ENCODE measurements around the gene PRPF6. TPM values are rescaled to one million over a fixed set of nuclear protein-coding genes. Genes with fewer than 3 reads are reported as not detected.

PRPF6 gene
- total RNA-seq, 1 experiment from 2014 or later, result 102 TPM

DNA sequence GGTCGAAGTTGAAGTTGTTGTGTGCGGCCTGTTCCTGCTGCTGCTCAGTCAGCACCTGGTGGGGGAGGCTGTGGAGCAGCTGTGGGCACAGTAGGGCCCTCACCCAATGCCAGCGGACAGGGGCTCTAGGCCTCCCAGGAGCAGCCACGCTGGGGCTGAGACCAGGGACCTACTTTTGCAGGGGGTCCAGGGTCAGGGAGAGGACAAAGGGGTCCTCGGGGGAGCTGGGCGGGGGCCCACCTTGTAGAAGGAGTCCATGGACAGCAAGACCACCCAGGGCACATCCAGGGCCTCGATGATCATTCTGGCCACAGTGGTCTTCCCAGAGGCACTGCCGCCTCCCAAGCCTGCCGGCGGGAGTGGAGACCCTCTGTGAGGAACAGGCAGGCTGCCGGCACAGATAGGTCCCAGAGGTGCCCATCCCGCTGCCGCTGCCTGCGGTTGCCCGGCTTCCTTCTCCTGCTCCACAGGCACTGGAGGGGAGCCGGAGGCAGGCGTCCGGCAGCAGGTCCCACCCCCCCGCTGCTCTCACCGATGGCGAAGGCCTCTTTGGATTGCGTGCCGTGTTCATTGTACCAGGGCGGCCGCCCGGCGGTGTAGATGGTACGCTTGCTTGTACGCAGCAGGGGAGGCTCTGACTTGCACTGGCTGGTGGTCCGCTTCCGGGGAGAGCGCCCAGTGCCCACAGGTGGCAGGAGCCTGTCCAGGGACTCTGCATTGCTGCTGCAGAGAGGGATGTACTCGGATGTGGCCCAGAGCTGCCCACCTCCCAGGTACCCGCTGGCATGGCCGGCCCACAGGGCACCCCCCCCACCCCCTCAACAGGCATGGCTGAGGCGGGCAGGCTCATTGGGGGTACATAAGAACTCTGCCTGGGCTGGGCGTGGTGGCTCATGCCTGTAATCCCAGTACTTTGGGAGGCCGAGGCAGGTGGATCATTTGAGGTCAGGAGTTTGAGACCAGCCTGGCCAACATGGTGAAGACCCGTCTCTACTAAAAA, 34.7 kb upstream of the PRPF6 start:
- DNase-seq (ENCODE audit: low spot score), result no peak

DNA sequence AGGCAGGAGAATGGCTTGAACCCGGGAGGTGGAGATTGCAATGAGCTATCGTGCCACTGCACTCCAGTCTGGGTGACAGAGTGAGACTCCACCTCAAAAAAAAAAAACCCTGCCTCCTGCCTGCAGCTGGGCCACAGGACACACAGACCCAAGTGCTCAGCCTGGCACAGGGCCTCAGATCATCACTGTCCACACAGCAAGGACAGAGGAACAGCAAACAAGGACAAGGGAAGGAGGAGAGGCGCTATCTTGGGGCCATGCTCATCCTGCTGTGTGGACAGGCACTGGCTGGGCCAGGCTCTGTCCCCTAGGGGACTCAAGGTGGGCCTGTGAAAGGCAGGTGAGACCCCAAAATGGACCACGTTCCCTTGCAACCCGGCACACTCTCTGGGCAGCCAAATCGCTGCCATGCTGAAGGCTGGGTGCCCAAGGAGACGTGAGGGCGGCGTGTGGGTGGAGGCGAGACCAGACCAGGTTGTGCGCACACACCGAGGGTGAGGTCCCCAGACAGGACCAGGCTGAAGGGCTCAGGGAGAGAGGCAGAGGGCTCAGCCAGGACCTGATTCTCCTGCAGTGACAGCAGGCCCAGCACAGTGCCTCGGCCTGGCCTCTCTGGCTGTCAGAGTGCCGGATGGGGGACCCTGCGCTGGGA, 33.8 kb upstream of the PRPF6 start:
- DNase-seq (ENCODE audit: low spot score), result no peak

DNA sequence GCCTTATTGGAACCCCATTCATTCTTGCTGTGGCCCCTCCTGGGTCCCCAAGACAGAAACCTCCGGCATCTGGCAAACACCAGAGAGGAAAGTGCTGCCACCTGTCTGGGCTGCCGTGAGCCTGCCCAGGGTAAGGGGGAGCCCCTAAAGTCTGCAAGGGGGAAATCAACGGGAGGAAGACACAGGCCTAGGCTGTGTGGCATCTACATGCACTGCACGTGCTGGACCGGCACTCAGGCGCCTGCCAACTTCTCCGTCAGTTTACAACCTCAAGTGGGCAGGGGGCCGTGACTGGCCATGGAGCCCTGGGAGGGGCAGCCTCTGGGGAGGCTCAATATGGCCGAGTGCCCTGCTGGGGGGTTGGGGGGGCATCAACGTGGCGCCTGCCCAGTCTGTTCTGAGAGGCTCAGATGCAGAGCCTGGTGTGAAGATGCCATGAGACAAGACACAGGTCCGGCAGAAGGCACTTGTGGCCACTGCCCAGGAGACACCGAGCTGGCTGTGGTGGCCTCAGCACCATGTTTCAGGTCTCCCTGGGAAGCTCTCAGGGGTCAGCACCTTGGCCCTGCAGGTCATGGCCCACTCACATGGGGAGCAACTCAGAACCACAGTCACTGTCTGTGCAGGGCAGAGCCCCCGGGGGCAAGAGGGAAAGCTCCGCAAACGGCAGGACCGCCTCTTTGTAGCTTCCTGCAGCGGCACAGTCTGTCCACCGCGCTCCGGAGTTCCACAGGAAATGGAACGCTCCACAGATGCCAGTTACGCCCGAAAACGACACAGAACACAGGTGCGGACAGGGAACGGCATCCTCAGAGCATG, 33.1 kb upstream of the PRPF6 start:
- DNase-seq (ENCODE audit: low spot score), result no peak

DNA sequence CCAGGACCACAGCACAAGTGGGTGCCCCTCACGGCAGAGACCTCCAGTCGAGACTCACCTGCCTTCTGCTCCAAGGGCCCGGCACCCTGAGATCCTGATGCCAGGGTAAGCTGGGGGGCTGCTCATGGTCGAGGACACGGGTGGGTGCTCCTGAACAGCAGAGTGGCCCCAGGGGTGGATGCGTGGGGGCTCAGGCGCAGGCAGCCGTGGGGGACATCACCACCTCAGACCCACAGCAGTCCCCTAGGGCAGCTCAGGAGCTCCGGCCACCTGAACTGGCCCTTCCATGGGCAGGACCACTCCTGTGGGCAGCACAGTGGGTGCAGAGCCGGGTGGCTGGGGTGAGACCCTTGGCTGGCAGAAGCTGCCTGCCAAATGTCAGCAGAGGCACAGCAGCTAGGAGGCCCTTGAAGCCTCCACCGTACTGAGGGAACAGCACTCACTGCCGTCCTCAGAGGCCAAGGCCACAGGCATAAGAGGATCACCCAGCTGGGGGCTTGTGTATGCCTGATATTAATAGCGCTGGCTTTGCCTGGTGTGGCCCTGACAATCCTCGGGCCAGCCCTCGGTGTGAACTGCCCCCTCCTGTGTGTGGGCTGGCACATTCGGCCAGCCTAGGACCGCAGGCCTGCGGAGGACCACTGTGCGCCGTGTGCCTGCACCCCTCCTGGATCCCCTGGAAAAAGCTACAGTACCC, 30.1 kb upstream of the PRPF6 start:
- no peak for DNase-seq (ENCODE audit: low spot score)

DNA sequence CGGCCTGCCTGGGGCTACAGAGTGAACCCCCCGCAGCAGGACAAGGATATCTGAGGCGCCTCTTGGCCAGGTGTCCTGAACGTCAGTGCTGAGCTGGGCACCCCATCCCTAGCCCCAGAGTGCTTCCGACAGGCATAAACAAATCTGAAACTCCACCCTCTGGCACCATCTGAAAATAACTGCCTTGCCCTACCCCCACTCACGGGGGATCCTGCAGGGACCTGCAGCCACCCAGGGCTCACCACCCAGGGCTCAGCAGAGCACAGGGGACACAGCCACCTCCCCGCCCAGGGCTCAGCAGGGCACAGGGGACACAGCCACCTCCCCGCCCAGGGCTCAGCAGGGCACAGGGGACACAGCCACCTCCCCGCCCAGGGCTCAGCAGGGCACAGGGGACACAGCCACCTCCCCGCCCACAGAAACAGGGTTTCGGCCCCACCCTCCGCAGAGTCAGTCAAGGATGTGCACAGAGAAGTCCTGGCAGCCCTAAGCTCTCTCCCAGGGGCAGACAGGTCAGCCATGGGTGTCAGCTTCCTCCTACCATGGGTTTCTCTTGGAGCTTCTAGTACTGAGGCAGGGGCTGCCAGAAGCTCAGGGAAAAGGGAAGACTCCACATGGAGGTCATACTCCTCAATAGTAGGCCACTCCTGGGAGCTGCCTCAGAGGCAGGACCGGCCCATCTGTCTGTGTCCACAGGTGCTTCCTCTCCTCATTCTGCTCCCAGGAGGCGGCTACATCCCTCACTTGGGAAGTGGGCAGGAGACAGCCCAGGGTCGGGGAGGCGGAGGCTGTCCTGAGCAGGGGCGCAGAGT, 29.3 kb upstream of the PRPF6 start:
- DNase-seq (ENCODE audit: low spot score), result no peak

DNA sequence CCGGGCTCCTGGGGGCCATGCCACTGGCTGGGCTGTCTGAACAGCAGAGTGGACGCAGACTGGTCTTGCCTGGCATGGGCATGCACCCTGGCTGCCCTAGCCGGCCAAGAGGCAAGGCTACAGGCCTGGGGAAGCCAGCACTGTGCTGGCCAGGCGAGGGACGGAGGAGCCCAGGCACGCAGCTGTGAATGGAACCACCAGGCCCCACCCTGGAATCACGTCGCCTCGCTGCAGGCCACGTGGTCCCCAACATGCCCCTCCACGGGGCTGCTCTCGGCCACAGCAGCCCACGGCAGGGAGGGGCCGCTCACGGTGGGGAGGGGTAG, 28.8 kb upstream of the PRPF6 start:
- no peak for DNase-seq (ENCODE audit: low spot score)

DNA sequence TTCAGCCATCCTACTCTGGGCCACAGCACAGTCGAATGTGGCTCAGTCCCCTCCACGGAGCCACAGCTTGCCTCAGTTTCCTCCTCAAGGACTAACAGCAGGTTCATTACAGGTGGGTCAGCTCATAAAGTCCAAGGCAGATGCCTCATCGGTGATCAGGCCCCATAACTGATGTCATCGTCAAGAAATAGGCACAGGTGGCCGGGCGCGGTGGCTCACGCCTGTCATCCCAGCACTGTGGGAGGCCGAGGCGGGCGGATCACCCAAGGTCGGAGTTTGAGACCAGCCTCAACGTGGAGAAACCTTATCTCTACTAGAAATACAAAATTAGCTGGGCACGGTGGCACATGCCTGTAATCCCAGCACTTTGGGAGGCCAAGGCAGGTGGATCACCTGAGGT, 28.2 kb upstream of the PRPF6 start:
- DNase-seq (ENCODE audit: low spot score), result no peak

DNA sequence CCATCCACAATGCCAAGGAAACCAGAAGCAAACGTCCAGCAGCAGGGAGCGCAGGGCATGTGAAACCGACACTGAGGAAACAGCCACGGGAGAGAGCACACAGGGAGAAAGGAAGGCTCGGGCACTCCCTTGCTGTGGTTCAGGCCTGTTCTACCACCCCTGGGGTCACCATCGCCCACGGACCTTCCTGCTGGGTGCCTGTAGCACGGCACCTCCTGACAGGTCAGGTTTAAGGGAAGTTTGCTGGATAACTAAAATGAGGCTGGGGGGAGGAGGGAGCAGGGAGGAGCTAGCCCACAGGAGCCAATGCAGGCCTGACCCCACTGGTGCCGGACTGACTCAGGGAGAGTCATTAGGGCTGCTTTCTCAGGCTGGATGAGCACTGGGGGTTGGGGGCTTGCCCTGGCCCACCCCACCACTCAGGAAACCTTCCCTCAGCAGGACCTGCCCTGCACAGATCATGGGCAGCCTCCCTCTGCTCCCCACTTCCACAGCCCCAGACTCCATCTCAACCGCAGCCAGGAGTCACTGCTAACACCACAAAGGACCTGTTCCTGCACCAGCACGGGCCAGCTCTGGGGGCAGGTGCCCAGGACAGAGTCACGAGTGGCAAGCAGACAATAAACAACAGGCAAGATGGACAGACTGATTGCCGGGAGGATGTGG, 27.0 kb upstream of the PRPF6 start:
- DNase-seq (ENCODE audit: low spot score), result no peak

DNA sequence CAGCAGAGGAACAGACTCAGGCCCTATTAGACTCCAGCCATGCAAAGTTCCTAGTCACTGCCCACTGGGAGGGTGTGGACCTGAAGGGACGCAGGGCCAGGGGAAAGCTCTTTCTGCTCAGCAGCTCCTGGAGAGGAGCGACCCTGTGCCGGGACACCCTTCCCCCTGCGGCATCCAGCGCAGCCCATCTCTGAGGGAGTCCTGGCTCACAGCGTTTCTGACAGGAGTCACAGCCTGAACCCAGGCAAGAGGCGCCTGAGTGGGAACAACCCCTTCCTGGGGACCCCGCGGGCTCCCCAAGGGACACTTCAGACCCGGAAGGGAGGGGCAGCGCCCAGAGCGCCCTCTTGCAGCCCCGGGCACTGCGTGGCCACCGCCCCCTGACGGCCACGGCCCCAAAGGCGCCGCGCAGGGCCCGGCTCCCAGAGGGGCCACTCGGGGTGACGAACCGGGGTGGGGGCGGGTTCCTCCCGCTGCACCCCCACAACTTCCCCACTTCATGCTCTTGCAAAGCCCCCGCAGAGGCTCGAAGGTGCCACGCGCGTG, 25.6 kb upstream of the PRPF6 start:
- DNase-seq (ENCODE audit: low spot score), result peak; percentile 62

DNA sequence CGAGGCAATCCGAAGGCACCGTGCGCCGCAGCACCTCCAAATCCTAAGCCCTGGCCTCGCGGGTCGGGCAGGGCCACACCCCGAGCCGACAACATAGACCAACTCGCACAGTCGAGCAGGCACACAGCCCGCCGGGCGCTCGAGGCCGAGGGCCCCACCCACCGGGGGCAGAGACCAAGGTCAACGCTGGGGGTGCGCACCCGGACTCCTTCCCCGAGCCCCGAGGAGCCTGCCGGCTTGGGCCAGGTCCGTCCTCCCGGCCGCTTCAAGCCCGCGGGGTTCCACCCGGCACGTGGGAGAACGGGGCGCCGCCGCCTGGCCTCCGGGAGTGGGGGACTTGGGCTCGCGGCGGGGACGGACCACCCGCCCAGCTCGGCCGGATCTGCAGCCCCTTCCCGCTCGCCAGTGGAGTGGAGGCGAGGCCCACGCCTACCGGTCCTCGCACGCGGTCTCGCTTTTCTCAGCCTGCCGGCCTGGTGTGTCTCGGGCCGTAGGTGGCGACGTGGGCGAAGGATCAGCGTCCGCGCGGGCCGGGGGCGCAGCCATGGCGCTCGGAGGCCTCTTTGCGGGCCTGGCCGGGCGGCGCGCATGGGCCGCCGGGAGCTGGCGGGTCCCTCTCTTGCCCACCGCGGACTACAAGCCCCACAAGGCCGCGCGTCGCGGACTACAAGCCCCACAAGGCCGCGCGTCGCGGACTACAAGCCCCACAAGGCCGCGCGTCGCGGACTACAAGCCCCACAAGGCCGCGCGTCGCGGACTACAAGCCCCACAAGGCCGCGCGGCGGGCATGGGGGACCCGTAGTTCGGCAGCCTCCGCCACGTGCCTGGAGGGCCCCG, 24.9 kb upstream of the PRPF6 start, which contains the start of gene UCKL1:
UCKL1 (minus strand) TSS at position 590 of the 837 bp plus-strand sequence; CDS start at position 546, 44 bp downstream.
- DNase-seq (ENCODE audit: low spot score), result peak; percentile 95

DNA sequence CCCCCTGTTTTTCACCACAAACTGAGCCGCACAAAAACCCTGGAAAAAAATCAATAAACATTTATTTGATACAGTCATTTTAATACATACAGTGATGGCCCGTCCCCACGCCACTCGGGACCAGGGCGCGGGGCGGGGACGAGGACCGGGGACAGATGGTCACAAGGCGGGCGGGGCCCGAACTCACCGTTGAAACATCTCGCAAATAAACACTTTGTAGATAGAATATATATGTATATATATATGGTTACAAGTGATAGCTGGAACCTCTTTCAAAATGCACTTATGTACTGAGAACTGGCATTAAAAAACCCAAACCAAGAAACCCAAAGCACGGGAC, 24.3 kb upstream of the PRPF6 start:
- DNase-seq (ENCODE audit: low spot score), result no peak

DNA sequence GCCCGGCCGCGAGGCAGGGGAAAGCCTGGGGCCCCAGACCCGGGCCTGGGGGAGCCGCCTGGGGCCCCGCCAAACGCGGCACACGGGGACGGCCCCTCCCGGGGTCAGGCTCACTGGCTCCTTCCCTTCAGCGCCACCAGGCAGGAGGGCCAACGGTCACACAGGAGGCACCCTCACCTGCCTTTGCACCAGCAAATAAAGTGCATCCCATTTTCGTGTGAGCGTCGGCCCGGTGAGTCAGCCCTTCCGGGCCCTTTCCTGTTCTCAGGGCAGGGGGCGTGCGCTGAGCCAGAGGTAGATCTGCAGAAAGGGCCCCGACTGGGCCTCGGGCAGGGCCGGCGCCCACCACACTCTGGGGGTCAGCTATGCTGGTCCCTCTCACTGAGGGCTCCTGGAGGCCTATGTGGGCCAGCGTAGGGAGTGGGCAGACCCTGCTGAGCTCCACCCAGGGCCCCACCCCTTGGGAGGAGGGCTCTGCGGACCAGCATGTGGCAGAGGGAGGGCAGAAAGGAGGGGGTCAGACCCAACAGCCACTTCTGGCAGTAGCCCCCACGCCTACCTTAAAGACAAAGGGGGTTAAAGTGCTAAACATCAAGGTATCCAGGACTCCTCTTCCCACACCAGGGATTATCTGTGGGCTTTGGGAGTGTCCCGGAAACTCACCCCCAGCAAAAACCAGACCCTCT, 23.8 kb upstream of the PRPF6 start:
- DNase-seq (ENCODE audit: low spot score), result peak; percentile 84

DNA sequence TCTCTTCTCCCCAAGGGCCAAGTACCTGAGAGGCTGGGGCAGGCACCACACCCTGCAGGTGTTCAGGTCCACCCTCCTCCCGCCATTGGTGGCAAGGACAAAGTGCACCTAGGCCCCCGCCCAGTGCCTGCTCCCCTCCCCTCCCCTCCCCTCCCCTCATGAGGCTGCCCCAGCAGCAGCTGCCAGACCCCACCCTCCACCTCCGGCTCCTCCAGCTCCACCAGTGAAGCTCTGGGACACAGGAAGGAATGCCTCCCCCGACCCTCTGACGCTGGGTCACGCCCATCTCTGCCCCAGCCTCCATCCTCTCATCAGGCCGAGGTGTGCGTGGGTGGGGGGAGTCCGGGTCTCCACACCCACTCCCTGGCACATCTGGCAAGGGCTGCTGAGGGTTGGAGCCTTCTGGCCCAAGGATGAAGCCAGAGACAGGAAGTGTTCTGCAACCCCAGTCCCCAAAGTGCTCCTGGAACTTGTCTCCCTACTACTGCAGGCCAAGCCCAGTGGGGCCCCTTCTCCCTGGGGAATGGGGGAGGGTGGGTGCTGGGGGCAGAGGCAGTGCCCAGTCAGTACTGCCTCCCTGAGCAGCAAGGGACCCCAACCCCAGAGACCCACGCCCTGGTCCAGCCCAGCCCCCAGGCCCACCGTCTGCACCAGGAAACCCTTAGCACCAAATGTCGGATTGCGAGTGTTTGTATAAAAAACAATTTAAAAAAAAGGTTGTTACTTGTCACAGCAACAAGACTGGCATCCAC, 23.1 kb upstream of the PRPF6 start:
- DNase-seq (ENCODE audit: low spot score), result no peak

DNA sequence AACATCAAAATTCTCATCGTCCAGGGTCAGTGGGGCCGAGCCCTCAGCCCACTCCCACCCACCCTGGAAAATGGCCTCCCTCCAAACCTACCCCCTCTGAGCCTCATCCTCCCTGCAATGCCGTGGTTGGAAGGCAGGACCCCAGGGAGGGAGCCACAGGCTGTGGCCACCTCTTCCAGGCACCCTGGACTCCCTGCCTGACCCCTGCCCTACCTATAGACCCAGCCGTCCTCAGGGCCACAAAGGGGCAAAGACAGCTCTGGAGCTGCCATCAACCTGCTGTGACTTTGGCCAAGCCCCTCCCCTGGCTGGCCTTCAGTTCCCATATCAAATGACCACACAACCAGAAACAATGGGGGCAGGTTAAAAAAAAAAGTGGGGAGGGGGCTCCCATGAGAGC, 22.5 kb upstream of the PRPF6 start:
- DNase-seq (ENCODE audit: low spot score), result no peak

DNA sequence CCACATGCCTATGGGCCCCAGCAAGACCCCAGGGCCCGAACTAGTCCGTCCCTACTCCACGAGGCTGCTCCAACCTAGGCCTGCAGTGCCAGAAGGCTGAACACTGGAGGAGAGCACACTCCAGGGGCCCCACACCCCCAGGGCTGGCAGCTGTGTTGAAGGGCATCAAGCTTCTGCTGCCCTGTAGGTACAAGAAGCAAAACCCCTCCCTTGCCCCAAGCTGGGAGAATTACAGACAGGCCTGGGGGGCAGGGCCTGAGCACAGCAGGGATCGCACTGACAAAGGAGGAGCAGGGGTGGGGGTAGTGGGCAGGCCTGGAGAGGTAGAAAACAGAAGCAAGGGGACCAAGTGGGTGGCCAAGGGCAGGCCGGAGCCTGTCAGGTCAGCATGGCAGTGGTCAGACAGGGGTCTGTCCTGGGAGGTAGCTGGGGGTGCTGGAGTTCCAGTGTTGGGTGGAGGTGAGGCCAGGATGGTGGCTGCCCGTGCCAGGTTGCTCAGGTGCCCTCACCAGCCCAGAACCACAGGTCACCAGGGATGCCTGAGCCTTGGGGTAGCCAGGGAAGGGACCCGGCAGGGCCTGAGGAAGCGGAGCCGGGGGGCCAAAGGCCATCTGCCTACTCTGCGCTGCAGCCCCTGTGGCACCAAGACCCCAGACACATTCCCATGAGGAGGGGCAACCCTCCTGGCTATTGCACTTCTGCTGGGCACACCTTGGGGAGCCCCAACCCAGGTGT, 21.8 kb upstream of the PRPF6 start:
- no peak for DNase-seq (ENCODE audit: low spot score)

DNA sequence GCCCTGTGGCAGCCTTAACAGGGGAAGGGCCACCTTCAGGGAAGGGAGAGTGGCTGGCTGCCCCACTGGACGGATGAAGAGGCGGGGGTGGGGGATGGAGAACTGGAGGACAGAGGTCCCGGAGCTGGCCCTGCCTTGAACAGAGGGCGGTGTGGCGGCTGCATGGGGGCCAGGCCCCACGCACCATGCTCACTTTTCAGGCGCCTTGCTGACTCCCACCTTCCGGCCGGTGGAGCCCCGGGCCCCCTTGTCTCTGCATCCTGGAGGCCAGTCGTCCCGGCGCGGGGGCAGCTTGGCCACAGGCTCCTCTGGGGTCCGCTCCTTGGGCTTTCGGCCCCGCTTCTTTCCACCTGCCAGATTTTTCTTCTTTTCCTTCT, 21.2 kb upstream of the PRPF6 start:
- DNase-seq (ENCODE audit: low spot score), result no peak
